ENCODE measurements around the gene TK1. TPM values are rescaled to one million over a fixed set of nuclear protein-coding genes. Genes with fewer than 3 reads are reported as not detected.
A peak's percentile ranks its signal among the peaks of the same experiment; 100 is the strongest.
"Not testable (repeated sequence)": the region's sequence is repeated elsewhere in the genome, so short reads cannot be mapped to it uniquely, and the experiment has no call there.

The TK1 gene
- total RNA-seq (2014; rRNA removed): 340 and 430 TPM in 2 replicates
- percentile 65 among the genes with signal in this experiment for Bru-seq, nascent RNA
- BruChase-seq, experiment 1, labeled RNA remaining after a 6-hour chase: percentile 71 among the genes with signal in this experiment
- BruChase-seq, experiment 2, labeled RNA remaining after a 2-hour chase: percentile 38 among the genes with signal in this experiment
- long read RNA-seq, transcript TK1-201 (7 exons, 1,628 nt): major isoform, 77 of 88 reads
- long read RNA-seq, partial matches to known transcripts: 4 of 88 reads
- long read RNA-seq, other reads (novel, unspliced or antisense): 5 of 88 reads

- Histone ChIP-seq H3K36me3 (ENCODE audit: low read depth, low read length) (peaks cover 20% of the 10 kb centered on the region; the same call in 1 of the 2 replicates), H4K20me1 (ENCODE audit: low read length) (peaks cover 13% of the 10 kb centered on the region; the same call in 1 of the 2 replicates), H3F3A (ENCODE audit: low read length, unreplicated experiment) (no peaks in the 10 kb centered on the region), H3K9me3 (ENCODE audit: low read length) (no peaks in the 10 kb centered on the region), H3K9me2 (replicated peaks; ENCODE audit: low read length) (no peaks in the 10 kb centered on the region), H2AFZ (ENCODE audit: low read length) (peak within 1 kb of the TSS; percentile 90), H3K4me1 (ENCODE audit: insufficient read depth, low read length) (peaks cover 24% of the 10 kb centered on the region), H3K79me2 (ENCODE audit: low read length) (peaks cover 82% of the 10 kb centered on the region), H3K4me2 (ENCODE audit: low read length) (peak within 1 kb of the TSS; percentile 99), H3K4me3 (ENCODE audit: low read length) (peak within 1 kb of the TSS; percentile 77), H3K27me3 (ENCODE audit: low read length) (no peaks in the 10 kb centered on the region), H3K27ac (ENCODE audit: low read length) (peak within 1 kb of the TSS; percentile 45), H3K9ac (ENCODE audit: low read length) (peak within 1 kb of the TSS; percentile 89)
- CTCF ChIA-PET: interaction anchor here (0.6 to 1.6 kb wide), 3 partner anchors 64 to 643 kb away, joined by 4 to 14 read pairs (median 12); no protein-coding TSS in a partner anchor
- peak; percentile 90 for ATAC-seq
- no peak for TF ChIP-seq EZH2phosphoT487 (IDR thresholded peaks at IDR 0.05; ENCODE audit: borderline replicate concordance, low read length)
- no peak for TF ChIP-seq EZH2 (IDR thresholded peaks at IDR 0.05; ENCODE audit: low read length, unreplicated experiment)
- TF ChIP-seq CTCF (conservative IDR thresholded peaks at IDR 0.05; ENCODE audit: low read depth, low read length): peak; percentile 76
- intact Hi-C loops (cut with micrococcal nuclease): loop anchor here (1.0 to 5.0 kb wide), 5 partner anchors 19 to 65 kb away; partner anchors contain the start of genes BIRC5, SYNGR2 and TMC6
- POLR2A ChIA-PET (ENCODE audit: unreplicated experiment): interaction anchor here (0.5 to 1.1 kb wide), 3 partner anchors 15 to 81 kb away, joined by 3 to 5 read pairs (median 3); no protein-coding TSS in a partner anchor
- peak; percentile 100 for DNase-seq
- BruUV-seq (replicated peaks): no TSS peak
Measured at GRCh38 chr17:78186692-78187595, at the start of gene TK1, which contains the start of gene AFMID. Gene TK1, minus strand, starts transcription at chr17:78187052. Its CDS starts 58 bp downstream, at chr17:78186994. Gene AFMID, plus strand, starts transcription at chr17:78187362. Its CDS starts 9 bp downstream, at chr17:78187371.

- TF ChIP-seq CTCF (conservative IDR thresholded peaks at IDR 0.05; ENCODE audit: low read depth, low read length) (no peak), EZH2phosphoT487 (IDR thresholded peaks at IDR 0.05; ENCODE audit: borderline replicate concordance, low read length) (no peak), EZH2 (IDR thresholded peaks at IDR 0.05; ENCODE audit: low read length, unreplicated experiment) (no peak)
- POLR2A ChIA-PET (ENCODE audit: unreplicated experiment): no interaction called here
- ATAC-seq (no peak), DNase-seq (no peak)
- Histone ChIP-seq H3K9ac (ENCODE audit: low read length) (no peak overlapping the region), H4K20me1 (ENCODE audit: low read length) (no peaks in the 10 kb centered on the region), H3K79me2 (ENCODE audit: low read length) (no peaks in the 10 kb centered on the region), H3K27me3 (ENCODE audit: low read length) (peaks cover 3% of the 10 kb centered on the region; the same call in 1 of the 2 replicates), H3K9me3 (ENCODE audit: low read length) (no peaks in the 10 kb centered on the region), H2AFZ (ENCODE audit: low read length) (no peak overlapping the region), H3K4me3 (ENCODE audit: low read length) (no peak overlapping the region), H3K4me2 (ENCODE audit: low read length) (no peak overlapping the region), H3F3A (ENCODE audit: low read length, unreplicated experiment) (no peaks in the 10 kb centered on the region), H3K4me1 (ENCODE audit: insufficient read depth, low read length) (no peaks in the 10 kb centered on the region), H3K9me2 (replicated peaks; ENCODE audit: low read length) (no peaks in the 10 kb centered on the region), H3K27ac (ENCODE audit: low read length) (no peak overlapping the region), H3K36me3 (ENCODE audit: low read depth, low read length) (no peaks in the 10 kb centered on the region)
- intact Hi-C loops (cut with micrococcal nuclease): no loop called here
- no TSS peak for BruUV-seq (replicated peaks)
- CTCF ChIA-PET: no interaction called here
Measured at GRCh38 chr17:78235885-78236284, 49.0 kb upstream of the TK1 start.

- H2AFZ ChIP-seq (ENCODE audit: low read length); H3K36me3 ChIP-seq (ENCODE audit: low read depth, low read length); H3K9me2 ChIP-seq (replicated peaks; ENCODE audit: low read length); H4K20me1 ChIP-seq (ENCODE audit: low read length); H3K9me3 ChIP-seq (ENCODE audit: low read length); H3K27me3 ChIP-seq (ENCODE audit: low read length); H3K4me3 ChIP-seq (ENCODE audit: low read length); H3K79me2 ChIP-seq (ENCODE audit: low read length); H3F3A ChIP-seq (ENCODE audit: low read length, unreplicated experiment); POLR2A ChIA-PET (ENCODE audit: unreplicated experiment); ATAC-seq; DNase-seq; intact Hi-C loops (cut with micrococcal nuclease); H3K4me1 ChIP-seq (ENCODE audit: insufficient read depth, low read length); BruUV-seq (replicated peaks); CTCF ChIA-PET; H3K27ac ChIP-seq (ENCODE audit: low read length); H3K4me2 ChIP-seq (ENCODE audit: low read length); H3K9ac ChIP-seq (ENCODE audit: low read length): not testable (repeated sequence)
Measured at GRCh38 chr17:78235022-78235421, 48.2 kb upstream of the TK1 start.

All from PC-3 (cell line).